A172 (cell line): Measurements from ENCODE around the gene NEXN. TPM values are rescaled to one million over a fixed set of nuclear protein-coding genes. Genes with fewer than 3 reads are reported as not detected.

Experiments
- DNase-seq: peaks from one replicate; pipeline ENCODE4 v3.0.0-alpha.2; 2015; ENCODE audit warnings: low spot score
- total RNA-seq: library from RNA; depleted of rRNA; stranded (reverse); fragments of >200 nt; shearing (Covaris generic); gene quantifications from 2 replicates; pipeline ENCODE4 v1.2.3, GENCODE V29; 2014; rRNA removed

NEXN gene
- total RNA-seq = 4.0 and 5.6 TPM in 2 replicates

DNA sequence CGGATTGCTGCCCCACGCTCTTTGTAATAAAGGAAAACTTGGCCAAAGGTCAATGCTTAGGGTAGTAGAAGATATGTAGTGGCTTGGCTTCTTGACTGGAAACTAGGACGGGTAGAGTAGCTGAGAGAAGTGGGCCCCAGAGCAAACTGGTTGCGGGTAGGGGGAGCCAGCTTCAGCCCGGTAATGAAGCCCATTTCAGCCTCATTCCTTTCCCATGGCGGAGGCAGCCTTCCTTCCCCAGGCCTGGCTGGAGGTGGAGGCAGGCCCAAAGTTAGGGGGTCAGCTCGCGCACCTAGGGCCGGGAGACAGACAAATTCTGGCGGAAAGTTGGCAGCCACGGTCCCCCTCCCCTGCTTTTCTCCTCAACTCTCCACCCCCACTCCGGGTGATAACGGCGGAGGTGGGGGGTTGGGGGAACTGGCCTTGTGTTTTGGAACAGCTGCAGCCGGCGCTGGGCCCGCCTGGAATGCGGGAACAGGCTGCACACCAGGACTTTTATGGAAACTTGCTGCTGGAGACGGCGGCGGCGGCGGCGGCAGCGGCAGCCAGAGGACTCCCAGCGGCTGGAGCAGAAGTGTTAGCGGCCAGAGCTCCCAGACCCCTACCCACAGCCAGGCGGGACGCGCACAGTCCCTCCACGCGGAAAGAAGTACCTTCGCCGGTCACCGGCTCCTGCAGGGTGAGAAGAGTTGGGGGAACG is at the start of gene NEXN:
NEXN (plus strand) TSS at position 544 of the 700 bp plus-strand sequence. CDS start 27,483 bp downstream, outside the sequence.
- DNase-seq = peak; percentile 29

- DNase-seq = no peak
These were observed 46.9 kb upstream of the NEXN start for GRCh38 chr1:77841574-77841973.

DNA sequence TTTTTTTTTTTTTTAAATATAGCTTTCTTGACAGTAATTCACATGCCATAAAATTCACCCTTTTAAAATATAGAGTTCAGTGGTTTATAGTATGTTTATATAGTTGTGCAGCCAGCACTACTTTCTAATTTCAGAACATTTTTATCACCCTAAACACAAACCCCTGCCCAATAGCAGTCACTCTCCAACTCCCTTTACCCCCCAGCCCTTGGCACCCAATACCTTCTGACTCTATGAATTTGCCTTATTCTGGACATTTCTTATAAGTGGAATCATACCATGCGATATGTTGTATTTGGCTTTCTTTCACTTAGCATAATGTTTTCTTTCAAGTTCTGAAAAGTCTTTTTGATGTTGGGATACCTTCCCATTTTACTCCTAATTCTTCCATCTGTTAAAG is 42.5 kb upstream of the NEXN start:
- DNase-seq = no peak

DNA sequence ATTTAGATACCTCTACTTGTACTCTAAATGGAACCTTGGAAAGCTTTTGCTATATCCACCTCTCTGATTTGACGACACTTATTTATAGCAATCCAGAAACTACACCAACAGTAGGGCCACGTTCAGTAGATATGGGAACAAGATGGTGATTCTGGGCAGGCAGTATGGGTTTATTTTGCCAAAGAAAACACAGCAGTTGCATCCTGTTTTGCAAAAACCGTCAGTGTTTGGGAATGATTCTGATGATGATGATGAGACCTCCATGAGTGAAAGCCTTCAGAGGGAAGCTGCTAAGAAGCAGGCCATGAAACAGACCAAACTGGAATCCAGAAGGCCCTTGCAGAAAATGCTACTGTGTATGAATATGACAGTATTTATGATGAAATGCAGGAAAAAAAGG is 41.5 kb upstream of the NEXN start:
- DNase-seq = no peak

DNA sequence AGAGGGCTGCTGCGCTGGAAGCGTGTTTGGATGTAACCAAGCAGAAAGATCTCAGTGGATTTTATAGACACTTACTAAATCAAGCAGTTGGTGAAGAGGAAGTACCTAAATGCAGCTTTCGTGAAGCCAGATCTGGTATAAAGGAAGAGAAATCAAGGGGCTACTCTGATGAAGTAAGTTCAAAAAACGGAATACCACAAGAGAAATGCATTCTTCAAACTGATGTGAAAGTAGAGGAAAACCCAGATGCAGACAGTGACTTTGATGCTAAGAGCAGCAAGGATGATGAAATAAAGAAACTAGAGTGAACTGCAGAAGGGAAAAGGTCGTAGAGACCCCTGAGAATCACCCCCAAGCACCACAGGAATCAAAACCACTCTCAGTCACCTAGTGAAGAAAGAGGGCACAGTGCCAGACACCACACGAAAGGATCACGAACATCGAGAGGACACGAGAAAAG is 40.8 kb upstream of the NEXN start:
- no peak for DNase-seq

DNA sequence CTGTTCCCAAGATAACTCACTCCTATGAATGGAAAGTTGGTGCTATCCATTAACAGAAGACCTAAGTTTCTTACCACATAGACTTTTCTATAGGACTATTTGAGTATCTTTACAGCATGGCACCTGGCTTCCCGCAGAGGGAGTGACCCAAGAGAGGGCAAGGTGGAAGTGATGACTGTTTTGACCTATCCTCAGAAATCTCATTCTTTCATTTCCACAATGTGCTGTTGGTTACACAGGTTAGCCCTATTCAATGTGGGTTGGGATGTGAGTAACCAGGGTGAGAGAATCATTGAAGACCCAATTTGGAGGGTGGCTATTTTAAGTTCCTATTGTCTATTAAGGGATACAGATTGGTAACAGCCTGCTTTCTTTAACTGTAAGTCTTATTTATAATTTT is 38.3 kb upstream of the NEXN start:
- no peak for DNase-seq

- no peak for DNase-seq
These were observed 30.9 kb upstream of the NEXN start for GRCh38 chr1:77857552-77857951.

DNA sequence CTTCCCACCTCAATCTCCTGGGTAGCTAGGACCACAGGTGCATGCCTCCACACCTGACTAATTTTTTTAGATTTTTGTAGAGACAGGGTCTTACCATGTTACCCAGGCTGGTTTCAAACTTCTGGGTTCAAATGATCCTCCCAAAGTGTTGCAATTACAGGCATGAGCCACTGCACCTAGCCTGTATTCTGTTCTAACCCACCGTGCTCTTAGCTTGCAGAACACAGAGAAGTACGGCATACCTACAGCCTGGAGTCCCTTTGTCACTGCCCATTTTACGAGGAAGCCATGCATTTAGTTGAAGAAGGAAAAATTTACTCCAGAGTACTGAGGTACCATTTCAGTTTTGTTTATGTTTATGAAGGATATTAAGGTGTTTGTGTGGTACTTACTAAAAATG is 29.7 kb upstream of the NEXN start:
- DNase-seq = no peak

DNA sequence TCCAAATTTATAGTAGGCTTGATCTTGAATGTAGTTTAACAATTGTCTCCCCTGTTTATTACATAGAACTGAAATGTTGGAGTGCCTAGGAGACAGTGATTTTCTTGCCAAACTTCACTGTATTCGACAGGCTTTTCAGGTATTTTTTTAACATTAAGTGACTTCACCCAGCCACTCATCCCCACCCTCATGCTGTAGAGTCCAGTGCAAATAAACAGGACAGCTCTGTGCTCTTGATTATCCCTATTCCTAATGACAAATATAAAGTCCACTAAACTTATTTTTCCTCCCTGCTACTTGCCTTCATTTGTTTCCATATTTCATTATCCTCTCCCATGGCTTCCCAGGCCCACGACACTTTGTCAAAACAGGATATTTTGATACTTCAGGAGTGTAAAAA is 29.2 kb upstream of the NEXN start:
- no peak for DNase-seq

DNA sequence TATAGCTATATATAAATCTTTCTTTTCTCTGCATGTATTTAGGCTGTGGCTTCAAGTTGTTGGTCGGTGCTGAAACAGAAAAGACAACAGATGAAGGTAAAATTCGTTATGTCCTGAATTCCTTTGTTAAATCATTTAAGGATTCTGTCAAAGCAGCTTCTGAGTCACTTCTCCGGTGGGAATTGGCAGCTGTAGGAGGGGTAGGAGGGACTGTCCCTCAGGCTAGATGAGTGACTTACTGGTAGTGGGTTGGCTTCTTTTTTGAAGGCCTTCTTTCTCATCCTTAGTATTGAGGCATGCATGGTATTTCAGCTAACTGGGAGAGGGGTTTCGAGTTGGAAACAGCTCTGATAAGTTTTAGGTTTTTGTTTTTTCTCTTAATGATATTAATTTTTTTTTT is 22.1 kb upstream of the NEXN start:
- DNase-seq = peak; percentile 4

DNA sequence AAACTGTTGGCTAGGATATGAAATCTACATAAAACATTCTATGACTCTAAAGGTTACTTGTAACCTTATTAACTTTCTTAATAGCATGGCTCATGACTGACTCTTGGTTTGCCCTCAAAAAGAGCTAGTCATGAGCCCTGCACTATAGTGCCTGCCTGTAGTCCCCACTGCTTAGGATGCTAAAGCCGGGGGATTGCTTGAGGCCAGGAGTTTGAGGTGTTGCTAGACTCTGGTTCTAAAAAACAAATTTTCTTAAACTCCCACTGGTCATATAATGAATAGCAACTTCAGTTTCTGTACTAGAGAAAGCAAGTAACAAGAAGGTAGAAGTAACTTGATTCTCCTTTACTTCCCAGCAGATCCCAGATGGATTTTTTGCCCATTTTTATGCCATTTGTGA is 15.8 kb upstream of the NEXN start:
- DNase-seq = no peak

DNA sequence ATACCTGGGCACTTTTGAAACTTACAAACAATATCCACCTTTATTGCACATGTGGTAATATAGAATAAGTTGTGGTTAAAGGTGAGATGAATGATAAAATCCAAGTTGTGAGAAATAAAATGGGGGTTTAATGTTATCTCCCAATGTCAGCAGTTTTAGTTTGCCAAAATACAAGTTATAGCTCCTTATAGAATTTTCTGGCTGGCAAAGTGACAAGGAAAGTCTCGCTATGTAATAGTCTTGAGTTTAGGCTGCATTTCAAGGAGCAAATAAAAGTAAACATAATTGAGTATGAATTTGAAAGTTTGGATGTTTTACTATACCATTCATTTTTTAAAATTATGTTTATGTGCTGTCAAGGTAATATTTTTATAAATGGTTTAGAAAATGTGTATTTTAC is 15.0 kb upstream of the NEXN start:
- no peak for DNase-seq

DNA sequence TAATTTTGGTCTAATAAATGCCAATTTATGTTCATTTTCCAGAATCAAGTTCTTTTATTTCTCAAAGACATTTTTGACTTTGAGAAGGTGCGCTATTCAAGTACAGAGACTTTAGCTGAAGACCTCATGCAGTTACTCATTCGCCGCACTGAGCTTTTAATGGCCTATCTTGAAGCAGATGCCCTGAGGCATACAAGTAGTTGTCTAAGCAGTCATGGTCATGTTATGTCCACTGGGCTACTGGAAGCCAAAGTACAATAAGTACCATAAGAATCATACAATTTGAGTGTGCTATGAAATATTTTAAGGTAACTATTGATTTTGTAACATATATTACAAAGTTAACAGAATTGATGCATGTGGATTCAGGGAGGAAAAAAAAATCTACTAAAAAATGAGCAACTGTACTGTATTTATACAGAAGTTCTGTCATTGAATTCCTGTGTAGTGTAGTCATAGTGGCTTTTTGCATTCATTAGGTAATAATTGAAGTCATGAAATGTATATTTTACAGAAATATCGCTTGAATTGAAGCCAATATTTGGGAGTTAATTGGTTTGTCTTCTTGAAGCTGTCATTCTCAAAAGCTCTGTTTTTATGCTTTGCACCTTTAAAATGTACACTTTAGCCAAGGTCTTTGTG is 13.5 kb upstream of the NEXN start:
- peak; percentile 16 for DNase-seq

GRCh38 chr1:77876884-77877283 is 11.5 kb upstream of the NEXN start:
- no peak for DNase-seq

DNA sequence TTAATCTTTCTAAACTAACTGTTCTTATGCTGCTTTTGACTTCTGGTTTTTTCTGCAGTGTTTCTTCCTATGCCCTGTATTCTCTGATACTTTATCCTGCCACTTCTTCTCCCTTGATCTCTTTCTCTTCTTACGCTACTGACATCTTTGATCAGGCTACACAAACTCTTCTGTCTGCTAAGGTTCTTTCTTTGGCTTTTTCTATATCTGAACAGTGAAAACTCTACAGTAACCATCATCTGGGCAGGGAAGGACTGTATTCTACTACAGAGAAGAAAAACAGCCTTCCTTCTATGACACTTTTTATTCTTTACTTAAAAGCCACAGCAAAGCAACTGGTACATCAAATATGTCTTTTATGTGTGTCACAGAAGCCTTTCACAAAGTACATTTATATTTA is 7.4 kb upstream of the NEXN start:
- DNase-seq = no peak

GRCh38 chr1:77882411-77882810 is 6.0 kb upstream of the NEXN start:
- DNase-seq = no peak

- DNase-seq = peak; percentile 39
These were observed 588 bp downstream of the NEXN start for GRCh38 chr1:77888781-77889642.

DNA sequence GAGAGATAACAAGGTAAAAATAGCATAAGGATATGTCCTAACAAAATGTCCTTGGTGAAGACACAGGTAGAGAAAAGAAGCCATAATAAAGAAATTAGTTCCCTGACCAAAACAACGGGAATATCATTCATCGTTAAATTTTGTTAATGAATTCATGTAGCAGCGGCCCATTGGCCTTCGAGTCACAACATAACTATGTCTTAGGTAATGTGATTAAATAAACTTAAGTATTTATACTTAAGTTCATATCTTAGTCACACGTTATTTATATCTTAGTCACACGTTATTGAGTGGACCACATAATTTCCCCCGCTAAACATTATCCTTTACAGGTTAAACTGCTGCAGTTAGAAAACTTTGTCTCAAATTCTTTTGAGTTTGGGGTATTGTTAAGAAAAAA is 1.2 kb downstream of the NEXN start:
- DNase-seq = peak; percentile 55

DNA sequence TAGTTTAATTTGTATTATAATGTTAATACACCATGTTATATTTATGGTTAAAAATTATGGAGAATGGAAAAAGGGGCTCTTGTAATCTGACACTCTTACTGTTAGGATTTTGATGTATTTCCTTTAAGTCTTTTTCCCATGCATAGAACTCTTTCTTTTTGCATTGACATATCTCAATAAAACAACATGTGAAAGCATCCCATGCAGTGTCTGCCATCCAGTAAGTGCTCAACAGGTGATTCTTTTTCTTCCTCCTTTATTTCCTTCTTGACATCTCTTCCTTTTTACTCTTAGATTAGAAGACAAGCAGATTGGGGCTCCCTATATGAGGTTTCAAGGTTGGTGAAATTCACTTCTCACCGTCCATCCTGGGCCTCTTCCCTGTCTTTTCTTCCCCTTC is 2.8 kb downstream of the NEXN start:
- no peak for DNase-seq

DNA sequence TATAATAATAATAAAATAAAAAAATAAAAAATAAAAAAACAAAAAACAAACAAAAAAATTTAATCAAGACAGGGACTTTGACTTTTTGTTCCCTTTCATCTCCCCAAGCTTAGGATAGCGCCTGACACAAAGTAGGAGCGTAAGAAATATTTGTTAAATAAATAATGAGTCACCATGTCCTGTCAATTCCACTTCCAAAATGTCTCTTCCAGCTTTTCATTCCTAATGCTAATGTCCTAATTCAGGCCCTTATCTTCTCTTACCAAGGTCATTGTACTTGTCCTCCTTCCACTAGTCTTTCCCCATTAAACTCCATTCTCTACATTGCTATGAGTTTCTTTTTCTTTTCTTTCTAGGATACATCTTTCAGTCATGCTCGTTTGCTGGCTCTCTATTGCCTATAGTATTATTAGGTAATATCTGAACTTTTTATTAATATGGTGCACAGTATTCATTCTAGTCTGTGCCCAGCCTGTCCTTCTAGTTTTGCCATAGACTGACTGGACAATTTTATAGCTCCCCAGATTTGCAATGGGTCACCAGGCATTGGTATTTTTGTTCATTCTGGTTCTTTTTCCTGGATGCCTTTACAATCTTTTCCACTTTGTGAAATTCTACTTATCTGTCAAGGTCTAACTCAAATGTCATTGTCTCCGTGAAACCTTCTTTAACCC is 11.4 kb downstream of the NEXN start:
- no peak for DNase-seq

- peak; percentile 24 for DNase-seq
These were observed 12.4 kb downstream of the NEXN start for GRCh38 chr1:77900687-77901293.

DNA sequence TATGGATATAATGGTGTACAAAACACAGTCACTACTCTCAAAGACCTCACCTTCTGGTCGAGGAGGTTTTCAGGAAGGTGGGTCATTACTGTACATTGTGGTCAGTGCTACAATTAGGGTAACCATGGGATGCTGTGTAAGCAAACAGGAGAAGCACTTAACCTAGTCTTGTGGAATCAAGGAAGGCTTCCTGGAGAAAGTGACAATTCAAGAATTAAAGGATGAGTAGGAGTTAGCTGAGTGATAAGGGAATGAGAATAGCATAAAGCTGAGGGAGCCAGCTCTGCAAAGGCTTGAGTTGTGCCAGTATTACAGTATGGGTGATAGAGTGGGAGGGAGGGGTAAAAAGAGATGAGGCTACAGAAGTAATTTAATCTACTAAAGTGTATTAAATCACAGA is 17.2 kb downstream of the NEXN start:
- no peak for DNase-seq
